HCT116 (cell line): ENCODE measurements around the gene TSACC.

Experiments used
- ATF3 ChIP-seq: IDR thresholded peaks from 2 replicates; pipeline ENCODE4 v1.6.1; 2012
- CEBPB ChIP-seq: IDR thresholded peaks from 2 replicates; pipeline ENCODE4 v1.6.1; 2012; ENCODE audit warnings: low read depth
- EGR1 ChIP-seq: IDR thresholded peaks from 2 replicates; pipeline ENCODE4 v1.6.1; 2012; ENCODE audit warnings: low read depth
- EZH2 ChIP-seq: fragments of 200-600 bp; sonication (generic); IDR thresholded peaks from 2 replicates; pipeline ENCODE4 v1.6.1; 2017; ENCODE audit warnings: antibody characterized with exemption, mixed run types
- MAX ChIP-seq: IDR thresholded peaks from 2 replicates; pipeline ENCODE4 v1.6.1; 2012
- POLR2A ChIP-seq: IDR thresholded peaks from 2 replicates; pipeline ENCODE4 v1.7.0; 2011; ENCODE audit warnings: borderline replicate concordance; ENCODE audit not compliant: insufficient read depth, insufficient read length; ENCODE audit errors: extremely low read depth
- POLR2AphosphoS5 ChIP-seq: IDR thresholded peaks from 2 replicates; pipeline ENCODE4 v1.6.1; 2011; ENCODE audit warnings: mild to moderate bottlenecking, low read depth, low read length, moderate library complexity
- RAD21 ChIP-seq: IDR thresholded peaks from 2 replicates; pipeline ENCODE4 v1.6.1; 2012; ENCODE audit warnings: low read depth, mild to moderate bottlenecking
- REST ChIP-seq: IDR thresholded peaks from 2 replicates; pipeline ENCODE4 v1.6.1; 2012; ENCODE audit warnings: low read depth
- SIN3A ChIP-seq: IDR thresholded peaks from 2 replicates; pipeline ENCODE4 v1.6.1; 2012; ENCODE audit warnings: low read depth
- SP1 ChIP-seq: IDR thresholded peaks from 2 replicates; pipeline ENCODE4 v1.6.1; 2012; ENCODE audit warnings: low read depth
- YY1 ChIP-seq: IDR thresholded peaks from 2 replicates; pipeline ENCODE4 v1.6.1; 2011; ENCODE audit warnings: low read length, low read depth, moderate library complexity, mild to moderate bottlenecking; ENCODE audit not compliant: insufficient replicate concordance; ENCODE audit errors: extremely low read depth
- ZNF274 ChIP-seq: fragments of 200-500 bp; sonication (Bioruptor generic); IDR thresholded peaks from 2 replicates; pipeline ENCODE4 v1.6.1; 2014; ENCODE audit warnings: mild to moderate bottlenecking, low read depth, low read length, inconsistent platforms
- TF ChIP-seq, protein P1 (sequence below), 3 experiments: fragments of 200-600 bp in 1 of 3; sonication (generic) in 1 of 3; IDR thresholded peaks in 2 of 3; conservative IDR thresholded peaks in 1 of 3; 2 replicates each; pipeline ENCODE4 v1.5.1; 2012 to 2017; ENCODE audit warnings: low read depth in 2 of 3, low read length in 2 of 3, antibody characterized with exemption in 1 of 3, borderline replicate concordance in 1 of 3, control low read depth in 1 of 3, mild to moderate bottlenecking in 1 of 3, mixed read lengths in 1 of 3, mixed run types in 1 of 3, moderate library complexity in 1 of 3; ENCODE audit not compliant: insufficient read depth in 1 of 3

DNA sequence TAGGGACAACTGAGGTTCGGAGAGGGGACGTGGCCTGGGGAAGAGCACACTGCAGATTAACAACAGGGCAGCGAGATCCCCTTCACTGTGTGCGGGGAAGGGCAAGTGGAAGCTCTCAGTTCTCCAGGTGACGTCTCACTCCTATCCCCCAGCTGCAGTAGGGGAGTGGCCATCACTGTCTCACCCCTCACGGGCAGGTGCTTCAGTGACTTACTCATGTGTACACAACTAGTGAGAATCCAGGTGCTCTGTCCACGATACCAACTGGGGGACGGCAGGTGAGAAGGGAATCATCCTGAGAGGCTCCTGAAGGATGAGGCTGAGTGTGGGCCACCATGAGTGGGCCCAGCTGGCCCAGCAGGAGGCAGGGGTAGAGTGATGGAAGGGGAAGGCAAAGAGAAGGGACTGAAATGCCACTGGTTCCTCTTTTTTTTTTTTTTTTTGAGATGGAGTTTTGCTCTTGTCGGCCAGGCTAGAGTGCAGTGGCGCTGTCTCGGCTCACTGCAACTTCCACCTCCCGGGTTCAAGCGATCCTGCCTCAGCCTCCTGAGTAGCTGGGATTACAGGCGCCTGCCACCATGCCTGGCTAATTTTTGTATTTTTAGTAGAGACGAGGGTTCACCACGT, 56.6 kb downstream of the TSACC start:
- TF ChIP-seq, protein P1, sequence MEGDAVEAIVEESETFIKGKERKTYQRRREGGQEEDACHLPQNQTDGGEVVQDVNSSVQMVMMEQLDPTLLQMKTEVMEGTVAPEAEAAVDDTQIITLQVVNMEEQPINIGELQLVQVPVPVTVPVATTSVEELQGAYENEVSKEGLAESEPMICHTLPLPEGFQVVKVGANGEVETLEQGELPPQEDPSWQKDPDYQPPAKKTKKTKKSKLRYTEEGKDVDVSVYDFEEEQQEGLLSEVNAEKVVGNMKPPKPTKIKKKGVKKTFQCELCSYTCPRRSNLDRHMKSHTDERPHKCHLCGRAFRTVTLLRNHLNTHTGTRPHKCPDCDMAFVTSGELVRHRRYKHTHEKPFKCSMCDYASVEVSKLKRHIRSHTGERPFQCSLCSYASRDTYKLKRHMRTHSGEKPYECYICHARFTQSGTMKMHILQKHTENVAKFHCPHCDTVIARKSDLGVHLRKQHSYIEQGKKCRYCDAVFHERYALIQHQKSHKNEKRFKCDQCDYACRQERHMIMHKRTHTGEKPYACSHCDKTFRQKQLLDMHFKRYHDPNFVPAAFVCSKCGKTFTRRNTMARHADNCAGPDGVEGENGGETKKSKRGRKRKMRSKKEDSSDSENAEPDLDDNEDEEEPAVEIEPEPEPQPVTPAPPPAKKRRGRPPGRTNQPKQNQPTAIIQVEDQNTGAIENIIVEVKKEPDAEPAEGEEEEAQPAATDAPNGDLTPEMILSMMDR (IDR thresholded peaks at IDR 0.05 in 2 of 3, conservative IDR thresholded peaks at IDR 0.05 in 1 of 3; ENCODE audit: borderline replicate concordance in 1 of 3, insufficient read depth in 1 of 3, low read depth in 2 of 3, low read length in 2 of 3) = no peak
- TF ChIP-seq YY1 = no peak
- TF ChIP-seq REST = no peak
- no peak for TF ChIP-seq POLR2AphosphoS5
- no peak for TF ChIP-seq EGR1
- no peak for TF ChIP-seq EZH2
- no peak for TF ChIP-seq SP1
- TF ChIP-seq POLR2A = no peak
- no peak for TF ChIP-seq RAD21
- TF ChIP-seq MAX = no peak
- no peak for TF ChIP-seq ZNF274
- no peak for TF ChIP-seq CEBPB
- TF ChIP-seq SIN3A = no peak
- TF ChIP-seq ATF3 = no peak
